Measurements from ENCODE around the gene RASA3.

The RASA3 gene

DNA sequence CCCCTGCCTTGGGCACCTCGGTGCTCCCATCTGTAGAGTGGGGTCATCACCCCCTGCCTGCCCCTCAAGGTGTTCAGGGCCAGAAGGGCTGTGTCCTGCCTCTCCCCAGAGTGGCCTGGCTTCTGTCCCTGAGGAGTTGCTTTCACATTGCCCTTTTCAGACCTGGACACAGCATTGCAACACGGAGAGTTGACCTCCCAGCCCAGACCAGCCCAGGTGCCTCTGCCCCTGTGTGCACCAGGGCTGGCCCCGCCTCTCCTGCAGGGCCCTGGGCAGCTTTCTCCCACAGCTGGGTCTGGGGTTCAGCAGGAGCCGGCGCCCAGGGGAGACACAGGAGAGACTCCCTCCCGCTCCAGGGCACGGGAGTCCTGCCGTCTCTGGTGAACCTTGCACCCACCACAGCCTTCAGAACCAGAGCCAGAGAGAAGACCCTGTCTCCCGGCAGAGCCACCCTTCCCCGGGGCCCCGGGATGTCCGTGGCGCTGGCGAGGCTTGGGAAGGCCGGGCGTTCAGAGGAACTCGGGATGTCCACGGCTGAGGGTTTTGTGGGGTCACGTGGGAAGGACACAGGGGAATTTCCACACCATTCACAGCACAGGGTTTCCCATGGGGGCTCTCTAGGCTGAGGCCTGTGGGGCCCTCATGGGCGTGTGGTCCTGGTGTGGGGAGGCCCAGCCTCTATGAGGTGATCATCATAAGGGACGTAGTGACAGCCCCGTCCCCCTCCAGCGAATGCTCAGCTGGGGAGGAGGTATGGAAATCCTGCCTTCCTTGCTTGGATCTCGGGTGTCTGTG, 181.8 kb downstream of the RASA3 start:
- TF ChIP-seq, protein P1, sequence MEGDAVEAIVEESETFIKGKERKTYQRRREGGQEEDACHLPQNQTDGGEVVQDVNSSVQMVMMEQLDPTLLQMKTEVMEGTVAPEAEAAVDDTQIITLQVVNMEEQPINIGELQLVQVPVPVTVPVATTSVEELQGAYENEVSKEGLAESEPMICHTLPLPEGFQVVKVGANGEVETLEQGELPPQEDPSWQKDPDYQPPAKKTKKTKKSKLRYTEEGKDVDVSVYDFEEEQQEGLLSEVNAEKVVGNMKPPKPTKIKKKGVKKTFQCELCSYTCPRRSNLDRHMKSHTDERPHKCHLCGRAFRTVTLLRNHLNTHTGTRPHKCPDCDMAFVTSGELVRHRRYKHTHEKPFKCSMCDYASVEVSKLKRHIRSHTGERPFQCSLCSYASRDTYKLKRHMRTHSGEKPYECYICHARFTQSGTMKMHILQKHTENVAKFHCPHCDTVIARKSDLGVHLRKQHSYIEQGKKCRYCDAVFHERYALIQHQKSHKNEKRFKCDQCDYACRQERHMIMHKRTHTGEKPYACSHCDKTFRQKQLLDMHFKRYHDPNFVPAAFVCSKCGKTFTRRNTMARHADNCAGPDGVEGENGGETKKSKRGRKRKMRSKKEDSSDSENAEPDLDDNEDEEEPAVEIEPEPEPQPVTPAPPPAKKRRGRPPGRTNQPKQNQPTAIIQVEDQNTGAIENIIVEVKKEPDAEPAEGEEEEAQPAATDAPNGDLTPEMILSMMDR (IDR thresholded peaks at IDR 0.05; ENCODE audit: low read depth, low read length, missing control alignments): no peak
- no peak for DNase-seq (ENCODE audit: low read depth)

DNA sequence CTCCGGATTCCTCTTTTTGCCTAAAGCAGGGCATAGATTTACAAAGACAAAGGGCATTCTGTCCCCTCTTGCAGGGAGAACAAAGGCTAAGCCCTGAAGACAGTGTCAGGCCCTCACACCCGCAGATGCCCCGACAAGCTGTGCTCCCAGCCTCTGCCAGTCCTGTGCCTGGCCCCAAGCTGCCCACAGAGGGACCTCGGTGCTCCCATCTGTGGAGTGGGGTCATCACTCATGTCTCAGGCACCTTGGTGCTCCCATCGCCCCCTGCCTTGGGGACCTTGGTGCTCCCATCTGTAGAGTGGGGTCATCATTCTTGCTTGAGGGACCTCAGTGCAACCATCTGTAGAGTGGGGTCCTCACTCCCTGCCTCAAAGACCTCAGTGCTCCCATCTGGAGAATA, 182.9 kb downstream of the RASA3 start:
- DNase-seq (ENCODE audit: low read depth): no peak
- no peak overlapping the region for H3K4me3 ChIP-seq (ENCODE audit: low read depth, low read length)
- TF ChIP-seq, protein P1 (IDR thresholded peaks at IDR 0.05; ENCODE audit: low read depth, low read length, missing control alignments): no peak

More for the DNA sequence above, 181.8 kb downstream of the RASA3 start:
- H3K4me3 ChIP-seq (ENCODE audit: low read depth, low read length): no peak overlapping the region

DNA sequence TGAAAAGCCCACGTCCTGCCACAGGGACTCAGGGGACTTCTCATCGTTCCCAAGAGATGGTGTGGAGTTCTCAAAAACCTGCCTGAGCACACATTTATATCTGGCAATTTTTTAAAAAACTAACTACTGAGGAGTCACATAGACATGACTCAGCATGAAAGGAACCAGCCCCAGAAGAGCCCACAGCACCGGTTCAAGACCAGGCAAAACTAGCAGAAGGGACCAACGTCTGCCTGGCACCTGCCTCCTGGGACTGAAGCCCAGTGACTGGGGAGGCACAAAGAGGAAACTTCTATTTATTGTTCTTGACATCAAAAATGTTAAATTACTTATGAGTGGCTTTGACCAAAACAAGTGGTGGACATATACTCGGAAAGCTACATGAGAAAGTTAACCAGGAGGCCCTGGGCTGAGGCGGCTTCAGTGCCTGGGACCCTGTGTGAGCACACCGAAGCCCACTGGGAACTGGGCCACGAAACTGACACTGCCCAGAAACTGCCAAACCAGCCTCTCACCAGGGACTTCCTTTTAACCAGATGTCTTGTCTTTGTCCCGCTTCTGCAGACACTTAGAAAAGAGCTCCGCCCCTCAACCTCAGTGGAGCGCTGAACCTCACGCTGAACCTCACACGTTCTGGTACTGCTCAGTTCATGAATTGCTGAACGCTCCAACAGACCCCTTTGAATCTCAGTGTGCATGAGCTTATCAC, 184.2 kb downstream of the RASA3 start:
- no peak overlapping the region for H3K4me3 ChIP-seq (ENCODE audit: low read depth, low read length)
- TF ChIP-seq, protein P1 (IDR thresholded peaks at IDR 0.05; ENCODE audit: low read depth, low read length, missing control alignments): no peak
- no peak for DNase-seq (ENCODE audit: low read depth)

DNA sequence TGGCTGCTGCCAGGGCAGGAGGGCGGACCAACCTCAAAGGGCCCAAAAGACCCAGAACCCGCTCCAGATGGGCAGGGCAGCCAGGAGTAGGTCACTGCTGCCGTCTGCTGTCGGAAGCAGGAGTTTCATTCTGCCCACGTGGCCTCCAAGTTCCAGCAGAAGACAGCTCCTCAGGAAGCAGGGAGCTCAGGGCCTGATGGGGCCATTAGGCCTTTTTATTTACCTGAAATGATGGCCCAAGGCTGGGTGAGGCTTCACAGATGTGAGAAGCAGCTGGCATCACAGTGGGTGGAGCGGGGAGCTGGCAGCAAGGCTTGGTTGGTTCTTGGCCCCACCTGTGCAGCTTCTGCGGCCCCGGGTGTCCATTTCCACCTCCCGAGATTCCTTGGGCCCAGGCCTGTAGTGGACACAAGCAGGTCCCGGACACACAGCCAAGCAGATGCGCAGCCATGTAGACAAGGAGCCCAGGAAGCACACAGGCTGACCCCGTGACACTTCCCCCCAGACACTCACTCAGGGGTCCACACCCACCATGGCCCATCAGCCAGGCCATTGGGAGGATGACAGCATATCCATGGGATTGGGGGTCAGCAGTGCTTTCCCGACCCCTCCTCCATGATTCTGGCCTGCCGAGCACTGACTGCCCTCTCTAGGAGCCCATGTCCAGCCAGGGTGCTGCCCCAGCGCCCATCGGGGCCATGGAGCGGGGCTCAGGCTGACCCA, 185.0 kb downstream of the RASA3 start:
- TF ChIP-seq, protein P1 (IDR thresholded peaks at IDR 0.05; ENCODE audit: low read depth, low read length, missing control alignments): peak; percentile 25
- no peak overlapping the region for H3K4me3 ChIP-seq (ENCODE audit: low read depth, low read length)
- DNase-seq (ENCODE audit: low read depth): no peak

DNA sequence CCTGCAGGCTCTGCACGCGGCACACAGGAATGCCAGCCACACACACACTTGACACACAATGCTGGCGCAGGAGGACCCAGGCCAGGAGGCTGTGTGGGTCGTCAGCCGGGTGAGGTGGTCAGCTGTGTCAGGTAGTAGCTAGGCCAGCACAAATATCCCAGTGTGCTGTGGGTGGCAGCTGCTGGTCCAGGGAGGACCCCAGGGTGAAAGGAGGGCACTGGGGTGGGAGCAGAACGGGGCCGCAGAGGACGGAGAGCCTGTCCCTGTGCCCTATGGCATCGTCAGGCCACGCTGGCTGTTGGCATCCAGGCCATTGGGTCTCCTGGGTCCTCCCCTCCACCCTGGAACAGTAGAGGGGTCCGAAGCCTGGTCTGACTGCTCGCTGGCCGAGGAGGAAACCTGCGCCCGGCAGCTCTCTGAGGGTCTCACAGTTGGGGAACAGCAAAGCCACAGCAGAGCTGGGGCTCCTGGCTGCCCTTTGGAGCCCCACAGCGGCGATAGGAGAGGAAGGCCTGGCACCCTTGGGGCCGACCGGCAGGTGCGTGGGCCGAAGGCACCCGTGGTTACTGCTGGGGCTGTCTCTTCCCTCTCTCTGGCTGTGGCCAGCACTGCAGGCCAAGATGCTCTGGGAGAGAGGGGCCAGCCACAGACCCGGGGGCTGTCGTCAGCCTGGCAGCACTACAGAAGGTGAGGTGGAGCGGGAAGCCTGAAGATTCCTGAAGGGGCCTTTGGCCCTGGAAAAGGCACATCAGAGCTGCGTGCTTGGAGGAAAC, 185.8 kb downstream of the RASA3 start:
- no peak for DNase-seq (ENCODE audit: low read depth)
- TF ChIP-seq, protein P1 (IDR thresholded peaks at IDR 0.05; ENCODE audit: low read depth, low read length, missing control alignments): no peak
- H3K4me3 ChIP-seq (ENCODE audit: low read depth, low read length): no peak overlapping the region

DNA sequence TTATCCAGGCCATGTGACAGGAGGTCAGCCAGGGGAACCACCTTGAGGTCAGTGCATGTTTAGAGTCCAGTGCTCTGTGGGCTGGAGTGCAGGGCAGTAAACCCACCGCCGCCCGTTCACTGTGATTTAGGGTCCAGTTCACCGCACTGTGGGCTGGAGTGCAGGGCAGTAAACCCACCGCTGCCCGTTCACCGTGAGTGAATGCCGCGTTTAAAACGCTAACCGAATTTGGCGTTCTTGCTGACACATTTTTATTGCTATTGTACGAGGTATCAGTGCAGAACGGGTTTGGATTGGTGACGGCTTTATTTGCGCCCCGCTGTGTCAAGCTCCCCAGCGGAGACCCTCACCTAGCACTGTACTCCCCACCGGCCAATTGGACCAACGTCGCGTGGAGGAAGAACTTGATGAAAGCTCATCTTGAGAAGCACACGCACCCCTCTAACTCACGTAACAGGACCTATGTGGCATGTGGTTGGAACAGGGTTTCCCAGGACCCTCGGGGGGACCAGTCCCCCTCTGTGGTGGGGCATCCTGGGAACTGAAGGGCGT, 186.5 kb downstream of the RASA3 start:
- no peak for DNase-seq (ENCODE audit: low read depth)

More for the DNA sequence above, 186.5 kb downstream of the RASA3 start:
- H3K4me3 ChIP-seq (ENCODE audit: low read depth, low read length): no peak overlapping the region
- TF ChIP-seq, protein P1 (IDR thresholded peaks at IDR 0.05; ENCODE audit: low read depth, low read length, missing control alignments): no peak
